Measurements from ENCODE around the gene C20orf144. TPM values are rescaled to one million over a fixed set of nuclear protein-coding genes. Genes with fewer than 3 reads are reported as not detected.

The C20orf144 gene
- total RNA-seq, 1 donor = 0.21 TPM

GRCh38 chr20:33656010-33656782 is 5.9 kb upstream of the C20orf144 start:
- no peak overlapping the region for H3K4me3 ChIP-seq (ENCODE audit: low read length)
- no peaks in the 10 kb centered on the region for H3K4me1 ChIP-seq (ENCODE audit: insufficient read depth, low read length)
- H3K9me3 ChIP-seq (ENCODE audit: low read depth, low read length) = no peaks in the 10 kb centered on the region
- no peaks in the 10 kb centered on the region for H3K27me3 ChIP-seq (ENCODE audit: insufficient read depth, low read length)

DNA sequence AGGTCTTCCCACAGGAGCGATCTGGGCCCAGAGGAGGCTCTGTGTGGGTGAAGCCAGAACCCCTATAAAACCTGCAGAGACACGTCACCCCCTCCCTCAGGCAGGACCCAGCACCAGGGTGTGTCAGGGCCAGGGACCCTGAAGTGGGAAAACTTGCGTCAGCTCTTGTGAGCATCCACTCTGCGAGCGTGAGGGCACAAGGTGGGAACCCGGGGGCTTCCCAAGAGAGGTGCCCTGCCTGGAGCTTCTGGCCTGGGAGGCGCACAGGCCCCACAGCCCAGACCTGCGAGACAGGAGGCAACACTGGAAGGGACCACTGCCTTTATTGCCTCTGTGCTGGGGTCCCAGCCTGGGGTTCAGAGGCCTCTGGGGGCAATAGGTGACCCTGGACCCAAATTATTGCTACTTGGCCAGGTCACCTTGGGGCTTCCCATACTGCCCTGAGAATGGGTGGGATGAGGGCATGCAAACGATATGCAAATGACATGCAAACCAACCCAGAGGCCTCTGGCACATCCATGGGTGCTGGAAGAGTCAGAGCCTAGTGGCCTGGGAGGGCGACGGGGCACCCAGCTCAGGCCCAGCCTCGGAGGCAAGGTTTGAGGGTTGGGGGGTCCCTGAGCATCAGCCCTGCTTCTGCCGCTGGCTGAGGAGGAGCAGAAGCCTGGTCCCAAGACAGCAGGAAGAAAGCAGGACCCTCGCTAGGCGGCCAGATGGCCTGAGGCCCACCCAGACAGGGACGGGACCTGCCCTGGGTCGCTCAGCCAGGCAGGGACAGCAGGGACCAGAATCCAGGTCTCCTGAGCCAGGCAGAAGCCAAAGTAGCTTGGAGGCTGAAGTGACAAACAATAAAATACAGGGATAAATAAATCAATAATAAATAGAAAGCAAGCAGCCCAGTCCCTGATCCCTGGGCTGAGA is 5.1 kb upstream of the C20orf144 start:
- Histone ChIP-seq H3K4me1 (ENCODE audit: insufficient read depth, low read length) (no peaks in the 10 kb centered on the region), H3K27me3 (ENCODE audit: insufficient read depth, low read length) (no peaks in the 10 kb centered on the region), H3K4me3 (ENCODE audit: low read length) (no peak overlapping the region), H3K9me3 (ENCODE audit: low read depth, low read length) (no peaks in the 10 kb centered on the region)

- Histone ChIP-seq H3K4me1 (ENCODE audit: insufficient read depth, low read length) (peaks cover 3% of the 10 kb centered on the region), H3K9me3 (ENCODE audit: low read depth, low read length) (no peaks in the 10 kb centered on the region), H3K4me3 (ENCODE audit: low read length) (no peak overlapping the region), H3K27me3 (ENCODE audit: insufficient read depth, low read length) (no peaks in the 10 kb centered on the region)
Observed at GRCh38 chr20:33657704-33658095, 4.4 kb upstream of the C20orf144 start.

- no peaks in the 10 kb centered on the region for H3K27me3 ChIP-seq (ENCODE audit: insufficient read depth, low read length)
- H3K4me3 ChIP-seq (ENCODE audit: low read length) = no peak overlapping the region
- peaks cover 10% of the 10 kb centered on the region for H3K4me1 ChIP-seq (ENCODE audit: insufficient read depth, low read length)
- H3K9me3 ChIP-seq (ENCODE audit: low read depth, low read length) = no peaks in the 10 kb centered on the region
Observed at GRCh38 chr20:33658510-33658909, 3.6 kb upstream of the C20orf144 start.

DNA sequence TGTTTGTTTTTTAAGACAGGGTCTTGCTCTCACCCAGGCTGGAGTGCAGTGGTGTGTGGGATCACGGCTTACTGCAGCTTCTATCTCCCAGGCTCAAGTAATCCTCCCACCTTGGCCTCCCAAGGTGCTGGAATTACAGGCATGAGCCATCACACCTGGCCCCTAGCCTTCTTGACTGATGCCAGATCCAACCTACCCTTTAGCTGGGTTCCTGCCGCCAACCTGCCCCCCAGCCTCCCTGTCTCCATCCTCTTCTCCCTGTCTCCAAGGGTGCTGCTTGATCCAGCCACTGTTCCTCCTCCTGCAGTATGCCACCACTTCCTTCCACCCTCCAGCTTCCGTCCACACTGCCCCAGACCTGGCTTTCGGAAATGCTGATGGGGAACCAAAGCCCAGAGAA is 3.2 kb upstream of the C20orf144 start:
- Histone ChIP-seq H3K27me3 (ENCODE audit: insufficient read depth, low read length) (no peaks in the 10 kb centered on the region), H3K4me1 (ENCODE audit: insufficient read depth, low read length) (peaks cover 12% of the 10 kb centered on the region), H3K4me3 (ENCODE audit: low read length) (no peak overlapping the region), H3K9me3 (ENCODE audit: low read depth, low read length) (no peaks in the 10 kb centered on the region)

DNA sequence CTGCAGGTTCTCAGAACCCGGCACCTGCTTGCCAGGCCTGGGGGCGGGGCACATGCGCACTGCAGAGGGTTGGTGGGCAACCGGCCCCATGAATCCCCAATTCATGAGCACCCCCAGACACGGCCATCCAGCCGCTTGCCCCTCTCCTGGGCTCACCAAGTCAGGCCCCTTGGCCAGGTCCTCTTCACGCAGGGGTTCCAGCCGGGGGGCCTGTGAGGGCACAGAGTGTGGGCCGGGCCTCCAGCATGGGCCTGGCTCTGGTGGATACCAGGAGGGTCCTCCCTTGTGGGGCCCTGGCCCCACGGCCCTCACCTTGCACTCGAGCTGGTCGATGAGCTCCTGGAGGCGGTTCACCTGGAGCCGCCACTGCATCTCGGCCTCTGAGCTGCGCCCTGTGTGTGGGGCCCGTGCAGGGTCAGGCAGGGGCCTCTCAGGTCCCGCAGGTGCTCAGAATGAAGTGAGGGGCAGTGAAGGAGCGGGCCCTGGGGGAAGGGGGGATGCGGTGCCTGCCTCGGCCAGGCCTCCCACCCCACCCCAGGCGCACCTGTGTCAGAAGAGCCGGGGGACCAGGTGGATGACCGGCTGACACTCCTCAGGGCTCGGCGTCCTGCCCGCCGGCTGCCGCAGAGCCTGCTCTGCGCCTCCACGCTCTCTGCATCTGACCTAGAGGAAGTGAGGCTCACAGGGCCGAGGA is 2.6 kb upstream of the C20orf144 start:
- Histone ChIP-seq H3K4me3 (ENCODE audit: low read length) (no peak overlapping the region), H3K9me3 (ENCODE audit: low read depth, low read length) (no peaks in the 10 kb centered on the region), H3K27me3 (ENCODE audit: insufficient read depth, low read length) (no peaks in the 10 kb centered on the region), H3K4me1 (ENCODE audit: insufficient read depth, low read length) (peaks cover 18% of the 10 kb centered on the region)

GRCh38 chr20:33660035-33660684 is 2.0 kb upstream of the C20orf144 start:
- Histone ChIP-seq H3K9me3 (ENCODE audit: low read depth, low read length) (no peaks in the 10 kb centered on the region), H3K4me1 (ENCODE audit: insufficient read depth, low read length) (peaks cover 23% of the 10 kb centered on the region), H3K27me3 (ENCODE audit: insufficient read depth, low read length) (no peaks in the 10 kb centered on the region), H3K4me3 (ENCODE audit: low read length) (no peak overlapping the region)

DNA sequence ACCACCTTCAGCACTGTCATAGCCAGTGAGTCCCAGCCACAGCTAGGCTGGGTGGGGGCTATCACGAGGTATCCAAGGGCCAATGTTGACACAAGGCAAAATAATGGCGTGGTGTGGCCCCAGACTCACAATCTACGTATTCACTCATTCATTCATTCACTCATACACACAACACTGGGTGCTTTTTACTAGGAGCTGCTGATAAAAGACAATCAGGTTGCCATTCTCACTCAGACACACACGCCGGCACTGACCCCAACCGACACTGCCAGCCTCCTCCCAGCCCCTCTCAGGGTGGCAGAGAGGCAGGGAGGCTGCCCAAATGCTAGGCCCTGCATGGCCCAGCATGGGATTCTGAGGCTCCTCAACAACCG is 1.5 kb upstream of the C20orf144 start:
- no peaks in the 10 kb centered on the region for H3K27me3 ChIP-seq (ENCODE audit: insufficient read depth, low read length)
- H3K4me3 ChIP-seq (ENCODE audit: low read length) = no peak overlapping the region
- peaks cover 23% of the 10 kb centered on the region for H3K4me1 ChIP-seq (ENCODE audit: insufficient read depth, low read length)
- no peaks in the 10 kb centered on the region for H3K9me3 ChIP-seq (ENCODE audit: low read depth, low read length)

- peak overlapping the region; percentile 61 for H3K4me3 ChIP-seq (ENCODE audit: low read length)
- no peaks in the 10 kb centered on the region for H3K9me3 ChIP-seq (ENCODE audit: low read depth, low read length)
- H3K27me3 ChIP-seq (ENCODE audit: insufficient read depth, low read length) = no peaks in the 10 kb centered on the region
- peaks cover 47% of the 10 kb centered on the region for H3K4me1 ChIP-seq (ENCODE audit: insufficient read depth, low read length)
Observed at GRCh38 chr20:33663161-33664084, 1.3 kb downstream of the C20orf144 start.

DNA sequence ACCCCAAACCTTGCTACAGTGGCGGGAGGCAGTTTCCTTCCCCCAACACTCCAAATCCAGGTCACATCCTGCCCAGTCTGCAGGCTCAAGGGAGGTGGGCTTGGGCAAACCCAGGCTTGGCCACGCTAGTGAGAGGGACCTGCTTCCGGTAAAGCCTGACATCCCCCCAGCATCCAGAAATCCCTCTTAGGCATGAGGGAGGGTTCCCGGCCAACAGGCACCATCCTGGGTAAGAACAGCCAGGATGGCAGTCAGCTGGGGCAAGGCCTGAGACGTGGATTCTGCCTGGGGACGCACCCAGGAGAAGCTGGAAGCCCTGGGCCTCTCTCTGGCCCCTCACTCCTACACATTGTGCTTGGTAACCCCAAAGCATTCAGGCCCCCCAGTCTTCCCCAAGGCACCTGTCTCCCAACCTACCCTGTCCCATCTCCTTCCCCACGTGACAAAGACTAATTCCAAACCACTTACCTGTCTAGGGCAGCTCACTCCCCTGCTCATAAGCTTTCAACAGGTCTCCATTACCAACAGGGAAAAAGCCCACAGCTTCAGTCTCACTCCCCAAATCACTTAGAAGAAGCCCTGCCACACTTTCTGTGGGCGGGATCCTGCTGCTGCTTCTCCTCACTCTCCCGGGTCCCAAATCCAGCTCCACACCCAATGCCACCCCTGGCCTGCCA is 2.1 kb downstream of the C20orf144 start:
- no peaks in the 10 kb centered on the region for H3K9me3 ChIP-seq (ENCODE audit: low read depth, low read length)
- H3K4me1 ChIP-seq (ENCODE audit: insufficient read depth, low read length) = peaks cover 47% of the 10 kb centered on the region
- H3K27me3 ChIP-seq (ENCODE audit: insufficient read depth, low read length) = no peaks in the 10 kb centered on the region
- peak overlapping the region; percentile 61 for H3K4me3 ChIP-seq (ENCODE audit: low read length)

DNA sequence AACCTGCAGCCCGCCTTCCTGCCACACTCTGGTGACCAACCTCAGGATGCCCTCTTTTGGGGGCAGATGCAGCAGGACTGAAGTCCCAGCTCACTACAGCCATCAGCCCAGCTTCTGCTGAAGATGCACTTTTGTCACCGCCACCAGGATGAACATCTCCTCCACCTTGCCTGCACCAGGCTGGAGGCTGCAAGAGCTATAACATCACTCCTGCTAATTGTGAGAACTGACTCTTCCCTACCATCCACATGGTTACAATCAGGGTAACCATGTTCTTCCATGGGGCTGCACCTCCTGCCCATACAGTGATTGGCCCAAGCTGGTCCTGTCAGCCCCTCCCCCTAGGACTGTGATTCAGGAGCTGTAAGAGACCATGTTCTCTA is 2.6 kb downstream of the C20orf144 start:
- no peaks in the 10 kb centered on the region for H3K27me3 ChIP-seq (ENCODE audit: insufficient read depth, low read length)
- H3K4me3 ChIP-seq (ENCODE audit: low read length) = no peak overlapping the region
- peaks cover 47% of the 10 kb centered on the region for H3K4me1 ChIP-seq (ENCODE audit: insufficient read depth, low read length)
- no peaks in the 10 kb centered on the region for H3K9me3 ChIP-seq (ENCODE audit: low read depth, low read length)

GRCh38 chr20:33666293-33667244 is 4.4 kb downstream of the C20orf144 start, which contains the start of gene ACTL10:
ACTL10 (plus strand) TSS chr20:33666943; CDS start chr20:33667498, 555 bp downstream.
- no peaks in the 10 kb centered on the region for H3K27me3 ChIP-seq (ENCODE audit: insufficient read depth, low read length)

More at GRCh38 chr20:33666293-33667244, 4.4 kb downstream of the C20orf144 start, which contains the start of gene ACTL10:
- Histone ChIP-seq H3K9me3 (ENCODE audit: low read depth, low read length) (no peaks in the 10 kb centered on the region), H3K4me3 (ENCODE audit: low read length) (peak within 1 kb of the TSS; percentile 35), H3K4me1 (ENCODE audit: insufficient read depth, low read length) (peaks cover 47% of the 10 kb centered on the region)
